SK-N-SH (cell line): ENCODE results near the gene TMEM191B.
"Not testable (repeated sequence)": the region's sequence is repeated elsewhere in the genome, so short reads cannot be mapped to it uniquely, and the experiment has no call there.

Source experiments
- CTCF ChIP-seq: fragments of 200-600 bp; sonication (generic); IDR thresholded peaks from 2 replicates; pipeline ENCODE4 v1.6.1; 2017; ENCODE audit warnings: antibody characterized with exemption, mild to moderate bottlenecking, moderate library complexity
- ELF1 ChIP-seq: IDR thresholded peaks from 2 replicates; pipeline ENCODE4 v1.4.0; 2012
- EP300 ChIP-seq, 2 experiments: IDR thresholded peaks; 2 replicates each; pipeline versions ENCODE4 v1.4.0 to v1.6.1; 2012; ENCODE audit warnings: borderline replicate concordance in 1 of 2, low read depth in 1 of 2, low read length in 1 of 2
- GABPA ChIP-seq: IDR thresholded peaks from 2 replicates; pipeline ENCODE4 v1.4.0; 2012; ENCODE audit warnings: low read depth, mild to moderate bottlenecking
- MAX ChIP-seq: IDR thresholded peaks from 2 replicates; pipeline ENCODE4 v1.4.0; 2012; ENCODE audit warnings: low read depth
- NRF1 ChIP-seq: IDR thresholded peaks from 2 replicates; pipeline ENCODE4 v1.6.1; 2012; ENCODE audit warnings: low read depth, mild to moderate bottlenecking, low read length
- POLR2AphosphoS5 ChIP-seq: IDR thresholded peaks from 2 replicates; pipeline ENCODE4 v1.6.1; 2012; ENCODE audit warnings: low read depth, low read length
- REST ChIP-seq: IDR thresholded peaks from 2 replicates; pipeline ENCODE4 v1.6.1; 2012; ENCODE audit warnings: mild to moderate bottlenecking, low read depth, low read length, moderate library complexity
- SIN3A ChIP-seq: IDR thresholded peaks from 2 replicates; pipeline ENCODE4 v1.6.1; 2012; ENCODE audit warnings: low read depth, mild to moderate bottlenecking, low read length, moderate library complexity, borderline replicate concordance
- TAF1 ChIP-seq: IDR thresholded peaks from 2 replicates; pipeline ENCODE4 v1.6.1; 2012; ENCODE audit warnings: low read depth, mild to moderate bottlenecking, low read length, moderate library complexity, borderline replicate concordance
- TEAD4 ChIP-seq: IDR thresholded peaks from 2 replicates; pipeline ENCODE4 v1.4.0; 2012; ENCODE audit warnings: mild to moderate bottlenecking, borderline replicate concordance; ENCODE audit not compliant: insufficient read depth
- USF1 ChIP-seq: IDR thresholded peaks from 2 replicates; pipeline ENCODE4 v1.4.0; 2012; ENCODE audit warnings: low read depth, borderline replicate concordance
- ZBTB33 ChIP-seq: IDR thresholded peaks from 2 replicates; pipeline ENCODE4 v1.4.0; 2012; ENCODE audit warnings: low read depth, borderline replicate concordance

- not testable (repeated sequence) for TF ChIP-seq CTCF; MAX; EP300 (IDR thresholded peaks at IDR 0.05; ENCODE audit: borderline replicate concordance in 1 of 2, low read depth in 1 of 2, low read length in 1 of 2); SIN3A; TAF1; ZBTB33; TEAD4; NRF1; POLR2AphosphoS5; USF1; GABPA; REST; ELF1
Measured at GRCh38 chr22:18511327-18511726, 16.3 kb upstream of the TMEM191B start.
